ENCODE measurements around the gene SANBR. TPM values are rescaled to one million over a fixed set of nuclear protein-coding genes. Genes with fewer than 3 reads are reported as not detected.

The SANBR gene
- total RNA-seq, 2 experiments from 2014 or later, result 8.9 to 10.2 TPM

GRCh38 chr2:61091485-61091884 is 25.8 kb downstream of the SANBR start:
- H3K4me3 Mint-ChIP-seq, result no peak overlapping the region
- no peak for DNase-seq
- no peak for ATAC-seq
- H3K9me3 Mint-ChIP-seq (ENCODE audit: insufficient read depth), result no peaks in the 10 kb centered on the region
- H3K27ac Mint-ChIP-seq, result no peak overlapping the region
- H3K36me3 Mint-ChIP-seq (ENCODE audit: low read depth), result peaks cover 10% of the 10 kb centered on the region
- CTCF ChIA-PET, result no interaction called here
- peaks cover 10% of the 10 kb centered on the region for H3K4me1 Mint-ChIP-seq (ENCODE audit: low read depth)
- H3K27me3 Mint-ChIP-seq (ENCODE audit: low read depth), result no peaks in the 10 kb centered on the region
- POLR2A ChIA-PET, result no interaction called here

GRCh38 chr2:61096438-61096837 is 30.8 kb downstream of the SANBR start:
- Mint-ChIP-seq H3K4me3 (no peak overlapping the region), H3K36me3 (ENCODE audit: low read depth) (peaks cover 10% of the 10 kb centered on the region), H3K4me1 (ENCODE audit: low read depth) (peaks cover 11% of the 10 kb centered on the region), H3K27ac (no peak overlapping the region), H3K9me3 (ENCODE audit: insufficient read depth) (no peaks in the 10 kb centered on the region), H3K27me3 (ENCODE audit: low read depth) (no peaks in the 10 kb centered on the region)
- ChIA-PET POLR2A (no interaction called here), CTCF (no interaction called here)
- DNase-seq, result no peak
- ATAC-seq, result no peak

DNA sequence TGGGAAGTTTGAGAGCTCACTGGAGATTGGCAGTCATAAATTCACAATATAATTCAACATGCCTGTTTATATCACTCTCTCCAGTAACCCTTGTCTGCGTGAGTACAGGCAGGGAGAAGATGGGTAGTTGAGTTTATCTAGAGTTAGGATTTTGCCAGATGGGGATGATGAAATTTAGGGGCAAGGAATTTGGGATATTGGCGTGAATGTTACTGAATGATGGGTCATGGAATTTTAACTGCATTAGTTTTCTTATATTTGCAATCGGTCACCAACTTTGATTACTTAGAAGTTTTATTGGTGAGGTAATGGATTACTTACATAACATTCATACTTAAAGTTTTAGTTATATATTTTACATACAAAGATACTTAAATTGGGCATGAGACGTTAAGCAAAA is 35.1 kb downstream of the SANBR start:
- H3K27me3 Mint-ChIP-seq (ENCODE audit: low read depth), result no peaks in the 10 kb centered on the region
- ATAC-seq, result no peak
- H3K4me1 Mint-ChIP-seq (ENCODE audit: low read depth), result peaks cover 7% of the 10 kb centered on the region
- CTCF ChIA-PET, result no interaction called here
- POLR2A ChIA-PET, result no interaction called here
- H3K9me3 Mint-ChIP-seq (ENCODE audit: insufficient read depth), result no peaks in the 10 kb centered on the region
- no peak overlapping the region for H3K4me3 Mint-ChIP-seq
- no peak overlapping the region for H3K27ac Mint-ChIP-seq
- peaks cover 14% of the 10 kb centered on the region for H3K36me3 Mint-ChIP-seq (ENCODE audit: low read depth)
- no peak for DNase-seq

DNA sequence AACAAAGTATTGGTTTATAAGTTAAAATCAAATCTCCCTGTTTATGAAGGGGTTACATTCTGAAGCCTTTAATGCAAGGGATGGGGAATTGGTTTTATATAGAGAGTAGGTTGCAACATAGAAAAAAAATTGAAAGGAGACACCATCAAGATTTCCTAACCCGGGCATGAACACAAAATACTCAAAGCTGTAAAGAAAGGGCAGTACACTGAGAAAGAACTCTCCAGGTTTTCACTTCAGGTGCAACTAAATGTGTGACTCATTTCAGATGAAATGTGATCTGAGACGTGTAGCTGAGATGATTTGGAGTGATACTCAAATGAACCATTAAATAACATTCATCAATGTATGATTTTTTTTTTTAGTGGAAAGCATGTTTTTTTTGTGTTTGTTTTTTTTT is 43.6 kb downstream of the SANBR start:
- Mint-ChIP-seq H3K4me1 (ENCODE audit: low read depth) (no peaks in the 10 kb centered on the region), H3K27me3 (ENCODE audit: low read depth) (no peaks in the 10 kb centered on the region), H3K36me3 (ENCODE audit: low read depth) (peaks cover 15% of the 10 kb centered on the region), H3K4me3 (no peak overlapping the region), H3K27ac (no peak overlapping the region), H3K9me3 (ENCODE audit: insufficient read depth) (peaks cover 8% of the 10 kb centered on the region)
- ChIA-PET CTCF (no interaction called here), POLR2A (no interaction called here)
- no peak for ATAC-seq
- DNase-seq, result no peak

DNA sequence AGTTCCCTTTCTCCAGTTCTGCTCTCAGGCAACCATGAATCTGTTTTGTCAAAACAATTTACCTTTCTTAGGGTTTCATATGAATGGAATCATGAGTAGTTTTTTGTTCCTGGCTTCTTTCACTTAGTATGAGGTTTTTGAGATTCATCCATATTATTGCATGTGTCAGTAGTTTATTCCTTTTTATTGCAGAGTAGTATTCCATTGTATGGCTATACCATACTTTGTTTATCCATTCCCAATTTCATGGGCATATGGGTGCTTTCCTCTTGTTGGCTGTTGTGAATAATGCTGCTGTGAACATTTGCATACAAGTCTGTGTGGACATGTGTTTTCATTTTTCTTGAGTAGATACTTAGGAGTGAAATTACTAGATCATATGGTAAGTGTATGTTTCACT is 46.0 kb downstream of the SANBR start:
- no peak for DNase-seq

DNA sequence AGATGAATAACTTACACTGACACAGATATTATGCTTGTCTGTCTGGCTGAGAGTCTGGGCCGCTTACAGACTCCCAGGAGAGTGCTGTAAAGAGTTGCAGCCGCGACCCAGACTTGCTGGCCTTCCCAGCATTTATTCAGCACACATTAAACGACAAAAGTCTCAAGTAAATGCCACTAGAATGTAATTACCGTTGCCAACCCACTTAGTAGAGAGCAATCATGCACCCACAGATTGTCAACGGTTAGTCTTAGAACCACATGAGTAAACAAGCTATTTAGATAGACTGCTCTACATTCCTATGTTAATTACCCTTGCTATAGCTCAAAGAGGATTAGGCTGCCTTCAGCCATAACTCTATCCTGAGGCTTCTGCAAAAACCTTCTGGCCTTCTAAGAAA is 48.5 kb downstream of the SANBR start:
- Mint-ChIP-seq H3K27me3 (ENCODE audit: low read depth) (no peaks in the 10 kb centered on the region), H3K4me3 (no peak overlapping the region)
- POLR2A ChIA-PET, result no interaction called here

More for the DNA sequence above, 46.0 kb downstream of the SANBR start:
- peaks cover 16% of the 10 kb centered on the region for H3K36me3 Mint-ChIP-seq (ENCODE audit: low read depth)
- peaks cover 8% of the 10 kb centered on the region for H3K9me3 Mint-ChIP-seq (ENCODE audit: insufficient read depth)
- H3K4me1 Mint-ChIP-seq (ENCODE audit: low read depth), result no peaks in the 10 kb centered on the region
- H3K27ac Mint-ChIP-seq, result no peak overlapping the region
- no peak for ATAC-seq
- no peak overlapping the region for H3K4me3 Mint-ChIP-seq
- ChIA-PET POLR2A (no interaction called here), CTCF (no interaction called here)
- no peaks in the 10 kb centered on the region for H3K27me3 Mint-ChIP-seq (ENCODE audit: low read depth)

More for the DNA sequence above, 48.5 kb downstream of the SANBR start:
- no peak for DNase-seq
- Mint-ChIP-seq H3K4me1 (ENCODE audit: low read depth) (no peaks in the 10 kb centered on the region), H3K9me3 (ENCODE audit: insufficient read depth) (peaks cover 8% of the 10 kb centered on the region), H3K27ac (no peak overlapping the region), H3K36me3 (ENCODE audit: low read depth) (peaks cover 22% of the 10 kb centered on the region)
- CTCF ChIA-PET, result no interaction called here
- ATAC-seq, result no peak

Other genes with a start within 250 kb of the SANBR start
- gene REL, start 184.3 kb upstream of the SANBR start, total RNA-seq, result 10 to 100 TPM; 20.1 to 21.6 TPM
- 10 to 100 TPM; 15.5 to 18.6 TPM for gene PEX13, start 48.2 kb upstream of the SANBR start, total RNA-seq
- gene PUS10, start 47.6 kb upstream of the SANBR start, total RNA-seq, result 1 to 10 TPM; 7.3 to 7.7 TPM
- 1 to 10 TPM; 8.4 to 8.8 TPM for gene C2orf74, start 96.3 kb downstream of the SANBR start, total RNA-seq

Measured in activated CD8-positive, alpha-beta T cell treated with anti-CD3 and anti-CD28 coated beads, Interleukin-2, amount 10 ng/mL, durations not matched to agents 7 days and 5 days (primary cell).